ENCODE results near the gene PTPRN2. TPM values are rescaled to one million over a fixed set of nuclear protein-coding genes. Genes with fewer than 3 reads are reported as not detected.
"Not testable (repeated sequence)": the region's sequence is repeated elsewhere in the genome, so short reads cannot be mapped to it uniquely, and the experiment has no call there.

Gene PTPRN2
- total RNA-seq, 1 donor from 2014 or later = 0.72 TPM

- no peak for DNase-seq (ENCODE audit: low spot score)
Observed at GRCh38 chr7:158469396-158470051, 118.1 kb downstream of the PTPRN2 start.

GRCh38 chr7:158468700-158469296 lies 118.8 kb downstream of the PTPRN2 start:
- no peak for DNase-seq (ENCODE audit: low spot score)

GRCh38 chr7:158468181-158468580 lies 119.4 kb downstream of the PTPRN2 start:
- no peak for DNase-seq (ENCODE audit: low spot score)

GRCh38 chr7:158467562-158467961 lies 120.1 kb downstream of the PTPRN2 start:
- no peak for DNase-seq (ENCODE audit: low spot score)

- no peak for DNase-seq (ENCODE audit: low spot score)
Observed at GRCh38 chr7:158463317-158463716, 124.3 kb downstream of the PTPRN2 start.

- no peak for DNase-seq (ENCODE audit: low spot score)
Observed at GRCh38 chr7:158461824-158462223, 125.8 kb downstream of the PTPRN2 start.

- no peak for DNase-seq (ENCODE audit: low spot score)
Observed at GRCh38 chr7:158460665-158461064, 127.0 kb downstream of the PTPRN2 start.

- DNase-seq (ENCODE audit: low spot score) = no peak
Observed at GRCh38 chr7:158458716-158459282, 128.8 kb downstream of the PTPRN2 start.

GRCh38 chr7:158458096-158458495 lies 129.5 kb downstream of the PTPRN2 start:
- DNase-seq (ENCODE audit: low spot score) = no peak

- DNase-seq (ENCODE audit: low spot score) = not testable (repeated sequence)
Observed at GRCh38 chr7:158457586-158457985, 130.0 kb downstream of the PTPRN2 start.

GRCh38 chr7:158454631-158455030 lies 133.0 kb downstream of the PTPRN2 start:
- no peak for DNase-seq (ENCODE audit: low spot score)

- no peak for DNase-seq (ENCODE audit: low spot score)
Observed at GRCh38 chr7:158453663-158454062, 134.0 kb downstream of the PTPRN2 start.

- no peak for DNase-seq (ENCODE audit: low spot score)
Observed at GRCh38 chr7:158452331-158452730, 135.3 kb downstream of the PTPRN2 start.

- no peak for DNase-seq (ENCODE audit: low spot score)
Observed at GRCh38 chr7:158450476-158451124, 137.0 kb downstream of the PTPRN2 start.

GRCh38 chr7:158449942-158450341 lies 137.7 kb downstream of the PTPRN2 start:
- DNase-seq (ENCODE audit: low spot score) = no peak

GRCh38 chr7:158449266-158449665 lies 138.4 kb downstream of the PTPRN2 start:
- DNase-seq (ENCODE audit: low spot score) = no peak

GRCh38 chr7:158448430-158449100 lies 139.1 kb downstream of the PTPRN2 start:
- no peak for DNase-seq (ENCODE audit: low spot score)

GRCh38 chr7:158447506-158448171 lies 140.0 kb downstream of the PTPRN2 start:
- DNase-seq (ENCODE audit: low spot score) = no peak

GRCh38 chr7:158447151-158447505 lies 140.5 kb downstream of the PTPRN2 start:
- no peak for DNase-seq (ENCODE audit: low spot score)

- no peak for DNase-seq (ENCODE audit: low spot score)
Observed at GRCh38 chr7:158446706-158447105, 140.9 kb downstream of the PTPRN2 start.

GRCh38 chr7:158446281-158446680 lies 141.3 kb downstream of the PTPRN2 start:
- DNase-seq (ENCODE audit: low spot score) = no peak

Data from umbilical cord (tissue), 2 donors.